Stimulated activated CD4-positive, alpha-beta T cell treated with anti-CD3 and anti-CD28 coated beads, Interleukin-1b, Interleukin-23, amount 100 ng/mL, for 24 hours (primary cell): ENCODE measurements around the gene DHRS2.

Experiments
- DNase-seq, 4 experiments: peaks; one replicate each; pipeline ENCODE4 v3.0.0-alpha.2; 2020; ENCODE audit warnings: low read depth in 4 of 4, low spot score in 1 of 4

DHRS2 gene

DNA sequence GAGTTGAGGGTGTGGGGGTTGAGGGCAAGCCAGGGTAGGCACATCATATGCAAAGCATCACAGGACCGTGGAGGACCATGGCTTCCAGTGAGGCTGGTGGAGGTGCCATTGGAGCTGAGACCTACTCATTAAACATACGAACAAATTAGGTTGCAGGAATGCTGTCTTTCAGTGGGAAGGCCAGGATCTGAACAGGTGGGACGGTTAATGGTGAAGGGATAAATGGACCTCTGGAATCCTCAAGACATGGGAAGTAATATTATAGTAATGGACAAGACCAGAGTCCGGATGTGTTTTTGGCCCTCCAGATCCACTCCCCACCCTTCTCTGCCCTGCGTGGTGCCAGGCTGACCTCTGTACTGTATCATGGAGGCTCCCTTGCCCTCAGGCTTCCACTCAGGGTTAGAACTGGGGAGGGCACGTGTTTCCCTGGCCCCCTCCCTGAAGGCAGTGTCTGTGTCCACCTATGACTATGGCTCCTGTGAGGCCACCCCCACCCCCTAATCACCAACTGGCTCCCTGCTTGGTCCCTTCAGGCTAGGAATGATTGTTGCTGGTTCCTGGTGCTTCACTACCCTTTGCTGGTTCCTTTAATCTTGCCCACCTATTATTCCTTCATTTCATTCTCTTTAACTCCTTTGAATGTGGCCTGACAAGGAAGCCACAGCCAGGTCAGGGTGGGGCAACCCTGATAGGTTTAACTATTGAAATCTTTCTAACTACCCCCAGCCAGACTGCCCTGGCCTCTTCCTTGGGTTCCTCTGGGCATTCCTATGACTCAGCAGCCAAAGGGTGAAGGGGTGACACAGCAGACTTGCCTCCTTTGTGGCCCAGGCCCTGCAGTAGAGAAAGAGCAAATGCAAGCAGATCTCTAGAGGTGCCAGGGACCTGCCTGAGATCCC lies 10.7 kb downstream of the DHRS2 start:
- DNase-seq = no peak

DNA sequence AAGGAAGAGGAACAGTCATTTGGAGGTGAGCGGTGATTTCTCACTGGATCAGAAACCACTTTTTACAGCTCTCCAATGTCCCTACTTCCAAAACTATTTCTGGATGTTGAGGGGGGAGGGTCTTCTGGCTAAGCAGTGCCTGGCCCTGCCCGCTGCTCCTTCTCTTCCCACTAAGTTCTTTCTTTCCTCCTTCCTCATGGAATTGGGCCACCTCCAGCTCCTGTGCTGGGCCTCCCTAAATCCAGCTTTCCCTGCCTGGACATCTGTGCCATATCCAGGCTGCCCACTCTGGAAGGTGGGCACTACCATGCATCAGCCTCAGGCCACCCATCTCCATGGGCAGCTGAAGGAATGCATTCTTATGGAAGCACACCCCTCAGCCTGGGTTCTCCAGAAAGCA lies 11.5 kb downstream of the DHRS2 start:
- no peak for DNase-seq

DNA sequence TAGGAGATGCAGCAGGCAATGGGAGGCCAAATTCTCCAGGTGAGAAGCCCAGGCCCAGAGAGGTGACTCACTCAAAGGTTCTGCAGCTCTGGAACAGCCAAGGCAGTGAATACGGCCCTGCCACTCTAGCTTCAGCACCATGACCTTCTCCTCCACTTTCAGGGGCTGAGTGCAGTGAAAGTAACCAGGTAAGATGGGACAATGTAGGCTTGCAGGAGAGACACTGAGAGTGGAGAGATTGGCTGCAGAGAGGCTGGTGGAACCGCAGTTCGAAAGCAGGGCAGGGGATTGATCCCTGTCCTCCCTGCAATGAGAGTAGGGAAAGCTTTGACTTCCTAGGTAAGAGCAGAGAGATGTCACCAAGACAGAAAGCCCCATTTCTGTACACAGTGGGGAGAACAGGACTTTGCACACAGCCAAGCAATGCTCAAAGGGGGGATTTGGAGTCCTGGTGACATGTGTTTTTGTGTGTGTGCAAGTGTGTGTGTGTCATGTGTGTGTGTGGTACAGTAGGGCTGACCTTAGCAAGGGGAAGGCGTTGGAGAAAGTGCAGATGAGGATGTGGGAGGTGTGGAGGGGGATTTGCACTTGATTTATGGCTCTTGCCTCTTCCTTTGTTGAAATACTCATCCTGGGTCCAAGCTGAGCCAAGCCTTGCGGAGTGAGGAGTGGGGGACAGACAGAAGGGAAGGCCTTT lies 12.7 kb downstream of the DHRS2 start:
- no peak for DNase-seq

DNA sequence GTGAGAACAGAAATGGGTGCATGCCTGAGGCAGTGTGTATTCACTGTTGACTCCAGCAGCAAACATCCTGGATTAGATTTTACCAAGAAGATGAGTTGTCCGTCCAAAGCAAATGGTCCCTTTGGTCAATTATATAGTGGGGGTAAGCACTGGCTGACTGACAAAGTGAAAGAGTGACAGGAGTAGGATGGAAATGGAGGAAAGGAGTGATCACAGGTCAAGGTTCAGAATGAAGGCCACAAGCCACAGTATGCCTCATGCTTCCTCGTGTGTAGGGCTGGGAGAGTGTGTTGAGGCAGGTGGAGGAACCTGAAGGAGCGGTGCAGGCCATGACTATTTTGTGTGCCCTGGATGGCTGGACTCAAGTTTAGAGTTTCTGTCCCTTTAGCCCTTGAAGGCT lies 14.3 kb downstream of the DHRS2 start:
- DNase-seq = no peak

DNA sequence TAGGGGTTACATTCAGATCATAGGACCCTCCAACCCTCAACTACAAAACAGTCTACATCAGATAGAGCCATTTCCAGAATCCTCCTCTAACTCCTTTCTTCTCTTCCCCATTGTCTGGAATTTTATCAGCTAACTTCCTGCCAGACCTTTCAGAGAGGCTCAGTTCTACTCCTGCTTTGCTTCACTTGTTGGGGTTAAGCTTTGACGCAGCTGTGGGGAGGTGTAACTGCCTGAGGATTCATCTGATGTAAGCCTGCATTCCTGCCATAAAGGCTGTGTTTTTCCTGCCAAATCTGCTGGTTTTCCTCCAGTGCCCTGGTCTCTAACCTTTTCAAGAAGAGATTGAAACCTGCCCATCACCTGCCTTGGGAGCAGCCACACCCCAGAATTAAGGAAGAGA lies 16.9 kb downstream of the DHRS2 start:
- no peak for DNase-seq

DNA sequence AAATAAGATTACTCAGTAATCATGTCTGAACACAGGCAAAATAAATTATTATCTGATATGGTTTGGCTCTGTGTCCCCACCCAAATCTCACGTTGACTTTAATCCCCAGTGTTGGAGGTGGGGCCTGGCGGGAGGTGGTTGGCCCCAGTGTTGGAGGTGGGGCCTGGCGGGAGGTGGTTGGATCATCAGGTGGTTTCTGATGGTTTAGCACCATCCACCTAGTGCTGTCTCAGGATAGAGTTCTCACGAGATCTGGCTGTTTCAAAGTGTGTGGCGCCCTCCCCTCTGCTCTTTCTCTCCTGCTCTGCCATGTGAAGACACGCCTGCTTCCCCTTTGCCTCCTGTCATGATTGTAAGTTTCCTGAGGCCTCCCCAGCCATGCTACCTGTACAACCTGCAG lies 18.1 kb downstream of the DHRS2 start:
- DNase-seq = no peak

DNA sequence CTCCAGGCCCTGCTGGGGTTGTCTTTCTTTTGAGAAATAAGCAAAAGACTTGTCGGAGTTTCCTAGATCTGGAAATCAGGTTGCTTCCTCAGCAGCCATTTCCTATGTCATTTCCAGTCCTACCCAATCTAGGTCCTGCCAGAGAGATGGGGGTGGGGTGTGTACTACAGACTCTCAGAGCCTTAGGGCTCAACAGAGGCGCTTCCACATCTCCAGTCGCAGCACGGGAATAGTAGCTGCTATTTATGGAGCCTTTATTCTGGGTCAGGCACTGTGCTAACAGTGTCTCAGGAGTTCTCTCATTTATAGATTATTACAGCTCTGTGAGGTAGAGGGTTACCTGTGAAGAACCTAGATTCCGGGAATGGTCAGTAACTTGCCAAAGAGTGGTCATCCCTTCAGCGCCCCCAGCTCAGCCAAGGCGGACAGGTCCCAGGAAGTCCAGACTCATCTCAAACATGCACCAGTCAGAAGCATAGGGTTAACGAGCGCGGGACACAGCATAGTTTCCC lies 21.9 kb downstream of the DHRS2 start:
- no peak for DNase-seq

DNA sequence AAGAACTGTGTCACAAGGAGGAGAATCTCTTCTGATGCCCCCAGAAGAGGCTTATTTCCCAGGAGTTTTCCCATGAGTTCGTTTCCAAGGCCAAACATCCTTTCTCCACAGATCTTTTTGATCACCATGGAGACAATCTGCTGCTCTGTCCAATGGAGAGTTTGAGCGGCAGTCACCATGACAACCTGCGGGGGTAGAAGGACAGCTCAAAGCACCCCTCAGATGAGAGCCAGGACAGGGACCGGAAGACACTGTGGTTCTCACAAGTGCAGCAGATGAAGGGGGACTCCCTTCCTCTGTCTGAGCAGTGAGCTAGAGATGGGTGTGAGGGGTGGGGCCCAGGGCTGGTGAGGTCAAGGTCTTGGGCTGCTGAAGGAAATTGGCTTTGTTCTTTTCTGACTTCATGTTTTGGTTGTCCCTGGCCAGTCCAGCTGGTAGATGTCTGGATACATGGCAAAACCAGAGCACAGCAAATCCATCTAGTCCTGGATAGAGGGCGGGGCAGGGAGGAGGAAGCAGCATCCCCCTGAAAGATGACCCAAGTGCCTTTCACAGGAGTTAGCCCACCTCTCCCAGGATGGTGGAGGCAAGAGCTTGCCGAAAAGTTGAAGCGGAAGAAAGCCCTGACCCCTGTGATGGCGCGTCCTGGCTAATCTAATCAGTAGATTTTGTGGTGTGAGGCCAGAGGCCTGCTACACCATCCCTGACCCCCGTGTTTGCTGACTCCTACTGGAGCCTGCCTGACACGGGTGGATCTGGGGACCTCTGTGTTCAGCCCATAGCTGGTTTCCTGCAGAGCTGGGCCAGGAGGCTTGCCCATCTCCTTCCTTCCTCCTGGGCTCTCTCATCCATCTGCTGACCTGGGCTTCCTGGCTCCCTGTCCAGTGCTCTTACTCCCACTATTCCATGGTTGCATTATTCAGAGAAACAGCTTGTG lies 24.4 kb downstream of the DHRS2 start:
- no peak for DNase-seq

DNA sequence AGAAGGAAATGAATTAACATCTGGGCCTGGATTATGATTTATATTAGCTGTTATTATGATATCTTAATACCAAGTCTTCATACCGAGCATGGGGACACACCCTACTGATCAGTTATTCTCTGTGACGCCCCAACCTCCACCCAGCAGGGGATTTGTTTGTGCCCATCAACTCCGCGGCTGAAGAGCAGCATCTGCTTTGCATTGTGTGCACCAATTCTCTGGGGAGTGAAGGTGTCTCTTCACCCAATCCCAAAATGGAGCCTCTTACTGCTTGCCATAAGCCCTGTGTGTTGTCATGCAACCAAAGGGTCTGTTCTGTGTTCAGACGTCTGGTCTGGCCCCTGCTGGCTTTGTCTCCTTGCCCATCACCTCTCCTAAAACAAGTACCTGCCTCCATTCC lies 25.4 kb downstream of the DHRS2 start:
- no peak for DNase-seq

DNA sequence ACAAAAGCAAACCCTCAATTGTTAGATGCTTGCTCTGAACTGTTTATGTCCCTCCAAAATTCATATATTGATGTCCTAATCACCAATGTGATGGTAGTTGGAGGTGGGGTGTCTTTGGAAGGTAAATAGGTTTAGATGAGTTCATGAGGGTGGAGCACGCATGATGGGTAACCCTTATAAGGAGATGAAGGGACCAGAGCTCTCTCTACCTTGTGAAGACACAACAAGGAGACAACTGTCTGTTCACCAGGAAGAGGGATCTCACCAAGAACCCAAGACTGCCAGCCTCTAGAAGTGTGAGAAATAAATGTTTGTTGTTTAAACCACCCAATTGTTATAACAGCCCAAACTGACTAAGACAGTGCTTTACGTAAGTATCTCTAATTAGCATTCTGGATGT lies 27.0 kb downstream of the DHRS2 start:
- DNase-seq = no peak

DNA sequence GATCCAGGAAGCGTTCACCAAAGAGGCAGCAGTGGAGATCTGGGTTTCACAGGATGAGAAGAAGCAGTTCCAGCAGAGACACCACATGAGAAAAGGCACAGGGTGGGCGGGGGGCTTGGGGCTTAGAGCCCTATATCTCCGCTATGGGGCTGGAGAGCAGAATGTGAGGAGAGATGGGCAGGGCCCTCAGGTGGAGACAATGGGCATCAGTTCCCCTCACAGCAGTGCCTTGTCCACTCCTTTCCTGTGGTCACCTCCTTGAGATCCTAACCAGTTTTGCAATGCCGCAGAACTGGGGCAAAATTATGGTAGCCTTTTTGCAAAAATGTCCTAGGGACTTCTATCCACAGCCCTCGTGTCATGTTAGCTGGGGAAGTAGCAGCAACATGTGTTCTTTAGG lies 27.5 kb downstream of the DHRS2 start:
- no peak for DNase-seq

DNA sequence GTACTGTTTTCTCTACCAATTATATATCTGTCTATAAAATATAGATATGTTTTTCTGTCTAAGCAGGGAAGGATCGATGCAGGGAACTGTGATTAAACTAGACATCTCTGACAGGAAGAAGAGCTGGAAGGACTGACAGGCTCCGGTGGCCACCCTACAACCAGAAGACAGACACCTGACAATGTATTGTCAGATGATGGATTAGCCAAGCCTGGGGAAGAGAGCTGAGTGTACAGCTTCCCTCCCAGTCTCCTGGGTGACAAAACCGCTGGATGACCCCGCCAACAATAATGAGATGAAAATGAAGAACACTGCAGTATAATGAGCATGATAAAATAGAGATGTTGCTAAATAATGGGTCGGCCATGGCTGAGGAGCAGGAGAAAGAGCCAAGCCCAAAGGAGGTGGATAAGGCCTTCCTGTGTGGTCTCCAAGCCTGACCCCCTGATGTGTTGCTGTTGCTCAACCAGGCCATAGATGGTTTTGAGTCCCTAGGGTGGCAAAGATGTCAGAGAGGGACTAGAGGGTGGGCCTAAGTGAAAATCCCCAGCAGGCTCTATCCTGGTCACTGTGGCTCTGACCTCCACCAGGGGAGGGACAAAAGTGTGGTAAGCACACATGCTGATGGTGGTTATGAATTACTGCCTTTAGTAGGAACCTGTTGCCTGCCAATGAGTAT lies 28.2 kb downstream of the DHRS2 start:
- DNase-seq = no peak

DNA sequence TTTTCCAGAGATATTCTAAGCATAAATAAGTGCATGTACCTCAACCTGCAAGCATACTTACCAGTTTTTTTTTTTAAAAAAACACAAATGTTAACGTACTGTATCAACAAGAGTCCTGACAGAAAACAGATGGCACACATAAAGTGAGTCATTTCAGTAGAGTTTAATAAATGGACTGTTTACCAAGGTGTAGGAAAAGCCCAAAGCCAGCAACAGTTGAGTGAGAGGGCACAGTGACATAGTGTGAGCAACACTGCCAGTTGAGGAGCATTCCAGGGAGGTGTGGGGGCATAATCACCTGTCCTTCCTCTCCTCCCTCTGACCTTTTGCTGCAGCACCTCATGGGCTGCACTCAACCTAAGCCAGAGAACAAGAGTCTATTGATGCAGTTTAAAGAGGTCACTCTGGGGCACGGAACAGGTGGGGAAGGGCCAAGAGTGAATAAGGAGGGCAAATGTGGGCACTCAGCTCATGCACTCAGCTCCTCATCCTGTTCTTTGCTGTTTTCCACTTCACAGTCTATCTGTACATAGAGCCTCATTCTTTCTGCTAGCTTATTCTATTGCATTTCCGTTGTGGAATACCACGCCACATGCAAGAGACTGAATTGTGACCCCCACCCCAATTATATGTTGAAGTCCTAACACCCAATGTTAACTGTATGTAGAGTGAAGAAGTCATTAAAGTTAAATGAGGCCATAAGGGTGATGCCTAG lies 29.3 kb downstream of the DHRS2 start:
- DNase-seq = no peak

DNA sequence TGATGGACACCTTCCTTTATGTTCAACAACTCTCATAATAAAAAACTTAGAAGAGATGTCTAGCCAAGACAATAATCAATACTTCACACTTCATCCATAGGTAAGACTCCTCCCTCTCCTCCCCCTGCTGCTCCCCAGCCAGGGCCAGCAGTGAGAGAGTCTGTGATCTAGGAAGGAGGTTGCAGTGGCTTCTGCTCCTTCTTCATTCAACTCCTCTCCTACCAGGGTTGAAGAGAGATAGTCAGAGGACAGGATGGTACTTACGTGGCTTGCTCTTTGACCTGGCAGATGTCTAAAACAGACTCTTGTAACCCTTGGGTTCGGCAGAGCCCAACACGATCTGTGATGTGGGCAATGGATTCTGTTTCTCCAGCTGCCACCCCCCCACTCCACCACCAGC lies 31.0 kb downstream of the DHRS2 start:
- DNase-seq = no peak

DNA sequence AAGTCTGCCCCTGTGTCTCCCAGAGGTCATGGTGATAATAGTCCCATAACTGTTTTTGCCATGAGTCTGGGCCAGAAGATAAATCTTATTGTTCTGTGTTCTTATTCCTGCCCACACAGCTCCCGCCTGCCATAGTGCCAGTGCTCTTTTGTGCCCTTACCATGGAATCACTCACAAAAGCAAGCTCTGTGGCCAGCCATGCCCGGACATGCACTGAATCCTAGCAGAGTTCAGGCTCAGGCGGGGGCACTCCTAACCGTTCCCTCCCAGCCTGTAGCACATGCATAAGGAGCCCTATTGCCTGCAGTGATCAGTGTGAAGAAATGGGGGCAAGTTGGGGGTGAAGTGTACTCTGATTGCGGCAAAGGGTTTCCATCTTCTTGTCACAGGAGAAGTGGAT lies 33.3 kb downstream of the DHRS2 start:
- no peak for DNase-seq

DNA sequence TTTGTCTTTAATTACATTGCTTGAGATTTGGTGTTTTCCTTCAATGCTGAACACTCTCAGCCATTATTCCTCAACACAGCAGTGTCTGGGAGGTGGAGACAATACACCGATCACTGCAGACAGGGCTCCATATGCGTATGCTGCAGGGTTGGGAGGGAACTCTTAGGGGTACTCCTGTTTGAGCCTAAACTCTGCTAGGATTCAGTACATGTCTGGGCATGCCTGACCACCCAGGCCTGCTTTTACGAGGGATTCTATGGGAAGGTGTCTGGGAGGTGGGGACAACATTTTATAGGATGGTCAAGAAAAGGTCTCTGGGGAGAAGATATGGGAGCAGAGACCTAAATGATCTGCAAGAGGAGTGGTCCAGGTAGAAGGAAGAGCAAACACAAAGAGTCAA lies 34.3 kb downstream of the DHRS2 start:
- DNase-seq = no peak

DNA sequence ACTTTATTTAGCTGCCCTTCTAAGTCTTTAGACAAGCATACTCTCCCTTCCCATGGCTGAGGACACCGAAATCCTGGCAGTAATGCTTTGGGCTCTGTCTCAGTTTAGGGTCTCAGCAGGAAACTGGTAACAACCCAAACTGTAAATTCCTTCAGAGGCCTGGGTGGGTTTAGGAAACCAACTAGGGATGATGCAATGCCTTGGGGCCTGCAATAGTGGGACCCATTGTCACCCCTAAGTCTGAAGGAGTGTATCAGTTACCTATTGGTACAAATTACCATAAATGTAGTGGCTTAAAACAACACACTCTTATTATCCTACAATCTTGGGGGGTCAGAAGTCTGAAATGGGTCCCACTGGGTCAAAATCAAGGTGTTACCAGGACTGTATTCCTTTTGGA lies 36.0 kb downstream of the DHRS2 start:
- no peak for DNase-seq

DNA sequence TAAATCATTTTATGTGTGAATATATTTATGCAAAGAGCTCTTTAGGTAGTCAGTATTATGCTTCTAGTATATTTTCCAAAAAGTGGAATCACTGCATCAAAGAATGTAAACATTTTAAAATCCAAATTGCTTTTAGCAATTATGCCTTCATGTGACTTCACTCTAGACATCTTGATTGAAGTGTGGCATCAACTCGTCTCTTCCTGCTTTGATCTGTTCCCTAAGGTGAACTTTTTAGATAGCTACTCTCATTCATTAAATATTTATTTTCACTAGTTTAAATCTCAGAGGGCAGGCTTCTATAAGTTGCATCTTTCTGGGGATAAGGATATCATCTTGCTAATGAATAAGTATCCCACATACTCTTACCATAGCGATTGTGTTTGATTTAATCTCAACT lies 39.2 kb downstream of the DHRS2 start:
- DNase-seq = no peak

DNA sequence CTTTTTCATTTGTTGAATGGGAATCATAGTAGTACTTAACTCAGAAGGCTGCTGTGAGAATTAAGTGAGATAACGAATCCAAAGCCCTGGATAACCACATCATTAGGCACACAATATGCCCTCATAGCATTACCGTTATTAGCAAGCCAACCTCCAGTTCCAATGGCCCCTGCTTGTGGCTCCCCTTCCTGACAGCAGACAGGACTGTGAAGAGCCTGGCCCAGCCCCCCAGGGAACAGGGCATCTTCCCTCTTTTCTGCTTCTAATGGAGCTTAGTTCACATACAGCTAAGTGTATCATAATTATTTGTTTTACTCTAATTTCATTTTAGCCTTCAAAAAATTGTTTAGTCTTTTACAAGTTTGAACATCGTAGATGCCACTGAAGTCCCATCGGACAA lies 39.7 kb downstream of the DHRS2 start:
- DNase-seq = no peak

DNA sequence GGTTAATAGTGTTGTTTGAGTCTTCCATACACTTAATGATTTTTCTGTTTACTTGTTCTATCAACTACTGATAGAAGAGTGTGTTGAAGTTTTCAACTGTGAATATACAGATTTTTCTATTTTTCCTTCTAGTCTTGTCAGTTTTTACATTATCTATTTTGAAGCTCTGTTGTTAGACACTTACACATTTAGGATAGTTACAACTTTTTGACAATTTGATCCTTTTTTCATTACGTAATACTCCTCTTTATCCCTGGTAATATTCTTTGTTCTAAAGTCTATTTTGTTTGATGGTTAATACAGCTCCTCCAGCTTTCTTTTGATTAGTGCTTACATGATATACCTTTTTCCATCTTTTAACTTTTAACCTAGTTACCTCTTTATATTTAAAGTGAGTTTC lies 45.2 kb downstream of the DHRS2 start:
- no peak for DNase-seq
